ENCODE measurements around the gene PTPRE. TPM values are rescaled to one million over a fixed set of nuclear protein-coding genes. Genes with fewer than 3 reads are reported as not detected.

Gene PTPRE
- total and polyA plus RNA-seq, 2 of the 4 experiments (the other 2 are of a cell fraction) = 0.34 to 0.54 TPM

DNA sequence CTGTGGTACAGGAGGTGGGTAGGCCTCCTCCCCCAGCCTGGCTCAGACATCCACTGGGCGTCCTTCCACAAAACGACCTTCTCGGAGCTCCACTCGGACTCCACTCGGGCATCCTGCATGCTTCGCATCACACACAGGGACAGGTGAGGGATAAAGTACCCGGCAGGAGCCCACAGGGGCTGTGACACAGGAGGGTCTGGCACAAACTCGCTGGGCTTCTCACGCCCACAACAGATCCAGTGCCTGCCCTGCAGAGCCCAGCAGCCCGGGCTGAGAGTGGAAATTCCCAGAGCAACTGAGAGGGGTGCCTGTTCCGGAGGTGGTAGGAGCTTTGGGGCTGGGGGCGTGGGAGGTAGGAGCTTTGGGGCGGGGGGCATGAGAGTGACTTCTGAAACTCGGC lies 110.9 kb downstream of the PTPRE start:
- no peak overlapping the region for H3K23ac ChIP-seq (ENCODE audit: low read depth, low read length)
- ATAC-seq (ENCODE audit: low read depth) (no peak), DNase-seq (no peak)
- CTCF ChIA-PET = no interaction called here
- no peak overlapping the region for H3K4me3 ChIP-seq (ENCODE audit: insufficient read depth, low read depth, low read length)
- no peaks in the 10 kb centered on the region; the same call in 1 of the 2 replicates for H3K27me3 ChIP-seq (ENCODE audit: control insufficient read depth, insufficient read depth, low read length)
- no peak overlapping the region for H4K8ac ChIP-seq (ENCODE audit: low read depth in 2 of 2, low read length in 2 of 2)
- dilution Hi-C loops (cut with HindIII; ENCODE audit: low sequenced_read_pairs, unreplicated experiment) (no loop called here), intact Hi-C loops (cut with micrococcal nuclease) (no loop called here), in situ Hi-C loops (cut with MboI; ENCODE audit: low sequenced_read_pairs) (no loop called here)
- WGBS, 2 experiments (ENCODE audit: extremely low coverage in 2 of 2, insufficient read length in 1 of 2) = 49% methylated on average over 3 of the region's 14 CpGs; no CpG with 5 or more reads in 1 of the 2 experiments
- H3K36me3 ChIP-seq (ENCODE audit: control insufficient read depth, insufficient read depth, low read length) = no peaks in the 10 kb centered on the region
- no peaks in the 10 kb centered on the region for H3K9me3 ChIP-seq (ENCODE audit: control insufficient read depth, insufficient read depth, low read length)
- no peak overlapping the region for H3K27ac ChIP-seq (ENCODE audit: insufficient read depth, low read length)
- H3K56ac ChIP-seq (ENCODE audit: extremely low read depth, insufficient read depth, low read length) = no peak overlapping the region
- H2BK20ac ChIP-seq (ENCODE audit: low read depth, low read length) = no peak overlapping the region
- TF ChIP-seq FOS (IDR thresholded peaks at IDR 0.05; ENCODE audit: low read depth, low read length) = no peak
- no peak overlapping the region for H2AFZ ChIP-seq (replicated peaks; ENCODE audit: low read length, poor library complexity)
- H3K4me2 ChIP-seq (ENCODE audit: low read depth, low read length) = no peak overlapping the region
- no peak overlapping the region for H2BK15ac ChIP-seq (ENCODE audit: low read depth, low read length)
- H4K5ac ChIP-seq (ENCODE audit: low read depth, low read length) = no peak overlapping the region
- no peak overlapping the region for H3K4ac ChIP-seq (ENCODE audit: low read depth, low read length)
- H3K4me1 ChIP-seq (ENCODE audit: control insufficient read depth, insufficient read depth, low read length) = no peaks in the 10 kb centered on the region
- H2AK9ac ChIP-seq (replicated peaks; ENCODE audit: low read depth, low read length, poor library complexity) = no peak overlapping the region
- no TSS peak for BruUV-seq (replicated peaks)
- H4K20me1 ChIP-seq (ENCODE audit: insufficient read depth, low read length) = no peaks in the 10 kb centered on the region
- H3K9ac ChIP-seq (ENCODE audit: low read depth, low read length) = no peak overlapping the region
- no peak overlapping the region for H4K91ac ChIP-seq (ENCODE audit: insufficient read depth, low read depth, low read length)
- no peak overlapping the region for H3K14ac ChIP-seq (replicated peaks; ENCODE audit: low read depth, low read length)
- H2AK5ac ChIP-seq (ENCODE audit: low read depth, low read length) = no peak overlapping the region
- no peaks in the 10 kb centered on the region for H3K9me1 ChIP-seq (ENCODE audit: insufficient read depth, low read length)
- H2BK5ac ChIP-seq (ENCODE audit: low read depth, low read length, poor library complexity, severe bottlenecking) = no peak overlapping the region
- H2BK120ac ChIP-seq (ENCODE audit: low read depth, low read length) = no peak overlapping the region
- H3K18ac ChIP-seq (ENCODE audit: low read depth, low read length) = no peak overlapping the region
- POLR2A ChIA-PET (ENCODE audit: unreplicated experiment) = no interaction called here
- no peaks in the 10 kb centered on the region for H3K79me1 ChIP-seq (ENCODE audit: low read depth in 1 of 2, low read length in 2 of 2)
